Measurements from ENCODE around the gene MPDU1.
"Not testable (repeated sequence)": the region's sequence is repeated elsewhere in the genome, so short reads cannot be mapped to it uniquely, and the experiment has no call there.

The MPDU1 gene

GRCh38 chr17:7613769-7614424 lies 30.2 kb downstream of the MPDU1 start:
- no peak for DNase-seq

- peak; percentile 91 to 100 (median 99) for DNase-seq
Observed at GRCh38 chr17:7614425-7615264, 31.0 kb downstream of the MPDU1 start, which contains the start of gene FXR2. Gene FXR2, minus strand, starts transcription at chr17:7614897. Its CDS starts 365 bp downstream, at chr17:7614532.

GRCh38 chr17:7615265-7615747 lies 31.7 kb downstream of the MPDU1 start:
- no peak for DNase-seq

- DNase-seq = no peak
Observed at GRCh38 chr17:7618608-7619007, 35.0 kb downstream of the MPDU1 start.

- no peak for DNase-seq
Observed at GRCh38 chr17:7620835-7621234, 37.2 kb downstream of the MPDU1 start.

GRCh38 chr17:7623661-7624060 lies 40.0 kb downstream of the MPDU1 start:
- no peak for DNase-seq

GRCh38 chr17:7625749-7626148 lies 42.1 kb downstream of the MPDU1 start:
- DNase-seq = not testable (repeated sequence)

- peak in 8 of 58 donors; percentile 6 to 20 (median 12) for DNase-seq
Observed at GRCh38 chr17:7626307-7626706, 42.7 kb downstream of the MPDU1 start.

- DNase-seq = peak in 3 of 58 donors; percentile 15 to 22 (median 18)
Observed at GRCh38 chr17:7626956-7627249, 43.3 kb downstream of the MPDU1 start.

GRCh38 chr17:7627250-7628121 lies 43.8 kb downstream of the MPDU1 start, which contains the start of gene SAT2:
Gene SAT2, minus strand, starts transcription at chr17:7627821. Its CDS starts 186 bp downstream, at chr17:7627635.
- DNase-seq = peak; percentile 52 to 97 (median 92)

GRCh38 chr17:7629939-7630571 lies 46.4 kb downstream of the MPDU1 start, which contains the start of gene SHBG:
Gene SHBG, plus strand, starts transcription at chr17:7630135. Its CDS starts 38 bp downstream, at chr17:7630173.
- DNase-seq = no peak

- no peak for DNase-seq
Observed at GRCh38 chr17:7631398-7632380, 48.0 kb downstream of the MPDU1 start.

- peak in 2 of 58 donors; percentile 11 to 18 for DNase-seq
Observed at GRCh38 chr17:7632492-7632894, 48.8 kb downstream of the MPDU1 start.

GRCh38 chr17:7633093-7633492 lies 49.4 kb downstream of the MPDU1 start:
- no peak for DNase-seq

GRCh38 chr17:7634384-7634783 lies 50.7 kb downstream of the MPDU1 start:
- DNase-seq = peak in 34 of 58 donors; percentile 7 to 60 (median 40)

GRCh38 chr17:7636163-7636562 lies 52.5 kb downstream of the MPDU1 start:
- no peak for DNase-seq
